Activated T-cell treated with anti-CD3 and anti-CD28 coated beads, Interleukin-2, amount 50 U/mL, for 48 hours (primary cell): Measurements from ENCODE around the gene SPOP.

ENCODE experiments used
- DNase-seq, 2 experiments: peaks; one replicate each; pipeline ENCODE4 v3.0.0-alpha.2; 2020

Gene SPOP

GRCh38 chr17:49613182-49613800 lies 64.6 kb downstream of the SPOP start:
- DNase-seq, result no peak

DNA sequence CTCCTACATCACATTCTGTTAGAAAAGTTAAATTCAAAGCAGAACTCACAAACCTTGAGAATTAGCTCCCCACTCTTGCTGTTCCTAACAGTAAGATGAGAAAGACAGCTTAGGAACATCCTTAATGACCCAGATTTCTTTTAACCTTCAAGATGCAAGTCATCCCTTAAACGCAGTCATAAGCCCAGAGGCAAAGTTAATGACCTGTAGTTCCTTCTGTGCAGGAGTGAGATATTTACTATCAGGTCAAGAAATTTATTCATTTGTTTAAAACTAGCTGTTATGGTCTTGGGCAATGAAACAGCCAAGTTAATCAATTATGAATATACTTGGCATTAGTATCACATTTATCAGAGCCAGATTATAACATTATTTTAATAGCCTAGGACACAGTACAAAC lies 65.2 kb downstream of the SPOP start:
- no peak for DNase-seq

DNA sequence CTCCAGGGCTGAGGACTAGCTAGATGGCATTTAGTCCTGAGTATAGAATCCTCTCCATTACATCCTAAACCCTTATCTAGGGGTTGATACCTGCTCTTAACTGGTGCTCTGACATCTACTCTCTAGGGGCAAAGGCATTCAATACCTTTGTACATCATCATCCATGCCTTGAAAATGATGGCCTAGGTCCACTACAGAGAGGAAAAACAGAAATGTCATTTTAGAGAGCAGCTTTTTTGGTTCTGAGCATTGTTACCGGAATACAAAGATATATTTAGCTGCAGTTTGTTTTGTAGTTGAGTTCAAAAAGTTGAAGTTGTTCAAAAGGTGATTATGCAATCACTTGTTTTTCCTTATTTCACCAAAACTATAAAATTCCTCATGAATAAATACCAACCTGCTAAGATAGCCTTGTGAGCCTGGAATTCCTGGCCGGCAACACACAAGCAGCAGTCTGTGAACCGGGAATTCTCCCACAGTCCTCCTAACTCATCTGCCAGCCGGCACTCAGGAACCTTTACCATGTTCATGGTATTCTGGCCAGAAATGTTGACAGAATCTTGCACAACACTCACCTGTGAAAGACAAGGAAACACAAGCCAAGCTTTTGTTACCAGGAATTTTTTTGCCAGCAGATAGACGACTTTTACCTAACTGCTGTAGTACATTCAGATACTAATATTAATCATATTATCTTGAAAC lies 66.9 kb downstream of the SPOP start:
- no peak for DNase-seq

- DNase-seq, result no peak
Observed at GRCh38 chr17:49604314-49604869, 73.5 kb downstream of the SPOP start.

DNA sequence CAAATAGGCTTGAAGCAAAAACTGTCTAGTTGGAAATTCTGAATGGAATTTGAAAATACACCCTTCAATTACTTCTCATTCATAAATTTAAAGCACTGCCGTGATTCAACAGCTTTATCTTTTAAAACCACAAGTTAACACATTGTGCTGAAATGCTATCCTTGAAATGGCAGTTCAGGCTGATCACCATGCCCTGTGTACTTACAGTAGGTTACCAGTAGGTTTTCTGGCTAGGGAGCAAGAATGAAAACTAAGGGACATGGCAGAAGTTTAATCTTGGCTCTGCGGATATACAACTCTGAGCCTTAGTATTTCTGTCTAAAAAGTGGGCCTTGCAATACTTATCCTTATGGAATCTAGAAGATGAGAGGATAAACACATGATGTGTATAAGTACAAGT lies 74.2 kb downstream of the SPOP start:
- DNase-seq, result no peak

GRCh38 chr17:49603238-49603637 lies 74.7 kb downstream of the SPOP start:
- no peak for DNase-seq

DNA sequence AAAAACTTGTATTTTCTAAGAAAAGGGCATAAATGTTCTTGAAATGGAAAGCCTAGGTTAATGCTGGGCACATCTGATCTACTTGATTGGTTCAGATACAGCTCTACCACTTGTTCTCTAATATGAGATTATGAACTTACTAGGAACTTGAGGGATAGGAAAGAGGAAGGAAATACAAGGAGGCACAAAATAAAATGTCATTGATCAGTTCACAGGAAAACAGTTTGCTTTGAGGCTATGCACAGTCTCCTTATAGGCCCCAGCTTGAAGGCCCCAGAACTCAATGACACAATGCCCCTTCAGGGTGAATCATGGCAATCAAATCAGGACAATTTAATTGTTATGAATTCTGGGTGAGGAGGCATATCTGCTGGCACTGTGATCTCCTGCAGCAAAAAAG lies 75.1 kb downstream of the SPOP start:
- no peak for DNase-seq

- no peak for DNase-seq
Observed at GRCh38 chr17:49600949-49601348, 76.9 kb downstream of the SPOP start.

DNA sequence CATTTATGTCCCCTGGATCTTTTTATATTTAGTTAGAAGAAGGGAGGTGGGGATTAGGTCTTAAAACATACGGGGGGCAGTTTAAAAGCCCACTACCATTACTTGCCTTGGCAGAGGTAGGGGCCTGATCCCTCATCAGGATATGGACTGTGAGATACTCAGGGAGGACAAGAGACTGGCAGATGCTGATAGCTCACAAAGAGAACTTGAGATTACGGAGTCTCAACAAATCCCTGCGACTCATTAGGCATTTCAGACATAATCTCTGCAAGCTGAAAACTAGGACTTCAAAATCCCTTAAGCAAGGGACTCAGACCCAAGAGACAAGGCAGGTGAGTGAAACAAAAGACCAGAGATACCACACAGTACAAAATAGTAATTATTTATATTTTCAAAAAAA lies 79.0 kb downstream of the SPOP start:
- DNase-seq, result no peak

- no peak for DNase-seq
Observed at GRCh38 chr17:49597928-49598655, 79.8 kb downstream of the SPOP start.

DNA sequence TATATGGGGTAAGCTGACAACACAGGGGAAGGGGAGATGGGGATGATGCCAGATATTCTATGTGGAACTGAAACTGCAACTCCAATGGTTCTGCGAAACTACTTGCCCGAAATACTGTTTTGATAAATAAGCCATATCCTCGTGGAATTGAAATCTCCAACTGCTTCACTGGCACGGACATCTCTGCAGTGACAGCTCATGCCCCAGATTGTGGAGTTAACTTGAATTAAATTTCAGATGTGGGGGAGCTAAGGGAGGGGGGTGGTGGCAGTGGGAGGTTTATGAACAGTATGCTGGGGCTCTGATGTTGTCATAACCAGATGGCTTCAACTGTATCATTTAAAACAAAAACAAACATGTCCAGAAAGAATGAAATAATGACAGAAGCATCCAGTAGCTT lies 80.5 kb downstream of the SPOP start:
- DNase-seq, result no peak

- DNase-seq, result no peak
Observed at GRCh38 chr17:49596613-49597244, 81.2 kb downstream of the SPOP start.

- no peak for DNase-seq
Observed at GRCh38 chr17:49595980-49596379, 81.9 kb downstream of the SPOP start.

DNA sequence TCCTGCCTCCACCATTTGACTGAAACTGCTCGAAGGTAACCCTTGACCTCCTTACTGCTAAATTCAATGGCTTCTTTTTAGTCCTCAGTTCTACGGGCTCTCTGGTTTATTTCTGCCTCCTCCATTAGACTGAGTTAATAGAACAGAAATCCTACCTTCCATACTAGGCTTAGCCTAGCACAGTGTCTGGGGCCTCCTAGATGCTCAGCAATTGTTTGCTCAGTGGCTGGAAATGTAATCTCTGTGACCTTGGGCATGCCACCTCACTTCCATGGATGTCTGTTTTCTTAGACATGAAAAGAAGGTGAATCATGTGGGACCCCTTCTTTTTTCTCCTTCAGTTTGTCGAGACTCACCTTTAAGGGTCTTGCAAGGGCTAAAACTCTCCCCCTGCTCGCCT lies 82.6 kb downstream of the SPOP start:
- DNase-seq, result no peak

- DNase-seq, result no peak
Observed at GRCh38 chr17:49592263-49592662, 85.6 kb downstream of the SPOP start.

DNA sequence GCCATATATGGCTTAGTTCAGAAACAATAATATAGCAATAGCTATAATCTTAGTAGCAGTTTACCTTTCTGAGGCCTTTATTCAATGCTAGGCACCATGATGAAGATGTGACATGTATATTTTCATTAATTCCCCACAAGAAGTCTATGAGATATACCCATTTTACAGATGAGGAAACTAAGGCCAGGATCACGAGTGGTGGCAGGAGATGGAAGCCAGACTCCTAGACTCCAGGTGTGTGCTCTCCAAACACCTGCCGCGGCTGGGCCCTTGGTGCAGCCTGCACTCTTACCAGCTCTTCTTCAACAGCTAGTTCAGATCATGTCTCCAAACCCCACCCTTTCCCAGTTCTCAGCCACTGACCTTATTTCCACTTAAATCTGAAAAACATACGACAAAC lies 87.0 kb downstream of the SPOP start:
- no peak for DNase-seq

DNA sequence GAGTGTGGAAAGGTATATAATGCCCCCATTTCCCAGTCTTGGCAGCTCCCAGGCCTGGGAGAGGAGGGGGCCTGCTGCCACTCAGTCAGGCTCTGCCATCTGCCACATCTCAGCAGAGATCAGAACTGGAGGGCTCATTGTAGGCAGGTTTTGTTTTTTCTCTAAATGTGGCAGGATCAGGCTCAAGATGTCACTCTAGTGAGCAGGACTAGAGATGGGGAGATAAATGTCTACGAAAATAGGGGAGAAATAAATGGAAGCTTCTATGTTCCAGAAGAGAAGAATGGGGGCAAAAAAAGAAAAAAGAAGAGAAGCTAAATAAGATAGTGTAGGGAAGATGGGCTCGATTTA lies 88.3 kb downstream of the SPOP start:
- no peak for DNase-seq

DNA sequence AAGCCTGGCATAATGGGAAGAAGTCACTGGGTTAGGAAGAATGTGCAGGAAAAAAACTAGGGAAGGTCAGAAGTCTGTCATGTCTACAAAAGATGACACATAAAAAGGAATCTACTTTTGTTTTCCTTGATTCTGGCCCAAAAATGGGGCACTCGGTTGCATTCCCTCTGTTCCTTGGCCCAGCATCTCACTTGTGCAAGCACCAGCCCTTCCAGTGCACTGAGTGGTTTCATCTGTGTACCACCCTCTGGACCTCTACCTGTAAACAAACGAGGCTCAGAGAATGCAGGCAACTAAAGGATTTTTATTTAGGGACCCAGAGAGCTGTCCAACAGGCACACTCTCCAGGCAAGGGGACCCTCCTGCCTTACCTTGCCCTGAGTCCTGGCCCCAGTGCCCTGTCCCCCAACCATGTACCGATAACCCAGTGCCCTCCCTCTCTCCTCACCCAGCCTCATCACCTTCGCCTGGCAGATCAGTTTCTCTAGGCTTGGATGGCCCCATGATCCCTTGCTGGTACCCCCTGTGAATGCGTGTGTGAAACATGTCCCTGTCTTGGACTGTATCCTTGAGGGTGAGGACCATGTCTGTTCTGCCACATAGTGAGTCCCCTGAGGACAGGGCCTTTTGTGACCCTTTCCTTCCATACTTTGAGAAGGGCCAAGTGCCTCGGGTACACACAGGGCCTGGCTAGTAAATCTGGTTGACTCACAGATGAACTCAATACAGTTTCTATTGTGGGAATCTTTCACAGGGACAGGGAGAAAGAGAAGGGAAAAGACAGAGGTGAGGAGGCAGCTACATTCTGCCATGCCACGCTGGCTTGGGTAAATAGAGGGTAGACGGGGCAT lies 88.9 kb downstream of the SPOP start:
- DNase-seq, result no peak

GRCh38 chr17:49588312-49588711 lies 89.6 kb downstream of the SPOP start:
- no peak for DNase-seq

DNA sequence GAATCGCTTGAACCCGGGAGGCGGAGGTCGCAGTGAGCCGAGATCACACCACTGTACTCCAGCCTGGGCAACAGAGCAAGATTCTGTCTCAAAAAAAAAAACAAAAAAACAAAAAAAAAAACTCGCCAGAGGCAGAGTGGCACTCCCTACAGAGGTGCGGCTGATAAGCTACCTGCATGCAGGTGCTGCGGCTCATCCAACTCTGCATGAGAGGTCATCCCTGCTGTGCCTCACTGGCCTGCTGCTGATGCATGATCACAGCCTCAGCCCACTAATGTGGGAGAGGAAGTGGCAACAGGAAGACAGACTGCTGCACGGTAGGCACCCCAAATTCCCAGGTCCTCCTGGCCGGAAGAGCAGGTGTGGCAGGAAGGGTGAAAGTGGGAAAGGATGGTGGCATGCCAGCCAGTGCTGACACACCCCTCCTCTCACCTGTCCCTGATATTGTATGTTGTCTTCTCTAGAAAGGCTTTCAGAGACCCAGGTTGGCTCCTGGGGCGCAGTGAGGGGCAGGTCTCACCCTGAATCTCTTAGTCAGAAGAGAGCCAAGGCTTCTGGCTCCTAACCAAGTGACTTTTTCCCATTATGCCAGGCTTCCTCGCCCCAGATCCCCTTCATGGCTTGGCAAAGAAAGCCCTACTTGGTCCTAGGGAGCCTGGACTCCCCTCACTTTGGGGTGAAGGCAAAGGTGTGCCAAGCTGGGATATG lies 90.4 kb downstream of the SPOP start:
- DNase-seq, result no peak

DNA sequence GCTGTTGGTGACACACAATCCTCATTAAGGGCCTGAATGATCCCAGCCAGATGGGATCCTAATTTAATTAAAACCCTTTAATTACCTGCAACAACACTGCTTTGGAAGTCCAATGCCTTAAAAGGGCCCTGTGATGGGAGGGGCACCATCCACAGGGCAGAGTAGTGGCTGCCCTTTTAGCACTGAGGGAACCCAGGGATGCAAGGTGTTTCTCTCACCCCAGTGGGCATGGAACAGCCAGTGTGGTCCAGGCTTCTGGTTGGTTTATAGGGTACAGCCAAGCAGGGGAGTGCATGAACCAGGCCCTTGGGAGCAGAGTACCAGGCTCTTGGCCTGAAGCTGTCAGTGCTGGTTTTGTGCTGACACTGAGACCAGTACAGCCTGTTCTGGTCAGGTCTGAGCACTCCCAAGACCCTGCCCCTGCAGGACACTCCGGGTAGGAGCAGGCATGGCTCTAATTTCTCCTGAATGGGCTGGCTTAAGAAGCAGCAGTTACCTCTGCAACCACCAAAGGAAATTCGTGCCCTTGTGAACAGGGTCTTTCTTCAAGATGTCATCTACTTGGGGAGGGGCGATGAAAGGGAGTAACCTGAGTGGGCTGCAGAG lies 92.4 kb downstream of the SPOP start:
- DNase-seq, result no peak

DNA sequence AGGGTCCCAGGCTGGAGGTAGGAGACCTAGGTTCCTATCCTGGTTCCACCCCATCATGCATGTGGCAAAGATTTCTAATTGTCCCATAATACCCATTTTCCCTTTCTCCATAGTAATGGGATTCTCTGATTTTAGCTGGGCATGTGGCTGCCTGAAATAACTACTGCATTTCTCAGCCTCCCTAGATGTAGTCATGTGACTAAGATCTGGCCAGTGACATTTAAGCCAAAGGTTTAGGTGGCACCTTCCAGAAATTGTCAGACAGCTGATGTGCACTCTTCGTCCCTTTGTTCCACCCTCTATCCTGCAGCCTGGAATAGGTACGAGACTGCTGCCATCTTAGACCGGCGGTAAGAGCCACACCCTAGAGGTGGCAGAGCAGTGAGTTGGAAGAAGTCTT lies 94.0 kb downstream of the SPOP start:
- DNase-seq, result no peak
